Smooth muscle cell (in vitro differentiated cells): ENCODE data around the gene CHCHD5. TPM values are rescaled to one million over a fixed set of nuclear protein-coding genes. Genes with fewer than 3 reads are reported as not detected.

ENCODE experiments used
- DNase-seq: peaks from one replicate; lab custom pipeline; 2025; ENCODE audit not compliant: unreplicated experiment; lab: John Stamatoyannopoulos, UW
- H2AFZ ChIP-seq: fragments of 200-600 bp; sonication (generic); 2 replicates; pipeline ENCODE4 v1.6.0; 2016; ENCODE audit warnings: antibody characterized with exemption, low read depth, mild to moderate bottlenecking
- H3F3A ChIP-seq: fragments of 200-600 bp; sonication (generic); 2 replicates; pipeline ENCODE4 v1.6.0; 2017; ENCODE audit warnings: antibody characterized with exemption, low read depth
- H3K27ac ChIP-seq: fragments of 200-600 bp; sonication (generic); 2 replicates; pipeline ENCODE4 v1.5.1; 2016; ENCODE audit warnings: low read depth, mild to moderate bottlenecking
- H3K27me3 ChIP-seq: fragments of 200-600 bp; sonication (generic); 2 replicates; pipeline ENCODE4 v1.6.1; 2016; ENCODE audit warnings: low read depth, mild to moderate bottlenecking
- H3K36me3 ChIP-seq: fragments of 200-600 bp; sonication (generic); 2 replicates; pipeline ENCODE4 v1.5.1; 2016; ENCODE audit warnings: low read depth
- H3K4me1 ChIP-seq: fragments of 200-600 bp; sonication (generic); 2 replicates; pipeline ENCODE4 v1.5.1; 2016; ENCODE audit warnings: low read depth
- H3K4me2 ChIP-seq: fragments of 200-600 bp; sonication (generic); 2 replicates; pipeline ENCODE4 v1.6.0; 2016; ENCODE audit warnings: mild to moderate bottlenecking
- H3K4me3 ChIP-seq: fragments of 200-600 bp; sonication (generic); 2 replicates; pipeline ENCODE4 v1.5.1; 2016; ENCODE audit warnings: mild to moderate bottlenecking
- H3K79me2 ChIP-seq: fragments of 200-600 bp; sonication (generic); 2 replicates; pipeline ENCODE4 v1.6.0; 2016; ENCODE audit warnings: low read depth, mild to moderate bottlenecking
- H3K9ac ChIP-seq: fragments of 200-600 bp; sonication (generic); 2 replicates; pipeline ENCODE4 v1.6.0; 2016; ENCODE audit warnings: low read depth
- H3K9me3 ChIP-seq: fragments of 200-600 bp; sonication (generic); replicated peaks from 2 replicates; pipeline ENCODE4 v1.5.1; 2016; ENCODE audit warnings: low read depth
- H4K20me1 ChIP-seq: fragments of 200-600 bp; sonication (generic); 2 replicates; pipeline ENCODE4 v1.6.0; 2016; ENCODE audit warnings: low read depth
- WGBS: methylation state at CpG from one replicate; pipeline ENCODE4 v1.1.7; 2016; ENCODE audit warnings: low lambda C conversion rate; 5-methylcytosine and 5-hydroxymethylcytosine counted together
- polyA plus RNA-seq: library from polyadenylated mRNA; unstranded; fragments of >200 nt; fragmentation: Nextera tagmentation; extraction: Ambion mirVana; gene quantifications from 2 replicates; pipeline ENCODE4 v1.2.1, GENCODE V29; 2016
- small RNA-seq: library from RNA; depleted of rRNA; stranded (forward); fragments of <200 nt; gene quantifications from one replicate; pipeline ENCODE3, GENCODE V24; 2014
- total RNA-seq: library from RNA; depleted of rRNA; stranded (reverse); fragments of >200 nt; gene quantifications from 2 replicates; pipeline ENCODE4 v1.2.3, GENCODE V29; 2014
- TF ChIP-seq, protein P1 (sequence below): fragments of 200-600 bp; sonication (generic); IDR thresholded peaks from 2 replicates; pipeline ENCODE4 v1.5.1; 2017; ENCODE audit warnings: borderline replicate concordance, mild to moderate bottlenecking, antibody characterized with exemption; ENCODE audit not compliant: insufficient read depth, poor library complexity, severe bottlenecking

The CHCHD5 gene
- total and polyA plus RNA-seq, 2 experiments from 2014 or later: 14.3 to 56.4 TPM

DNA sequence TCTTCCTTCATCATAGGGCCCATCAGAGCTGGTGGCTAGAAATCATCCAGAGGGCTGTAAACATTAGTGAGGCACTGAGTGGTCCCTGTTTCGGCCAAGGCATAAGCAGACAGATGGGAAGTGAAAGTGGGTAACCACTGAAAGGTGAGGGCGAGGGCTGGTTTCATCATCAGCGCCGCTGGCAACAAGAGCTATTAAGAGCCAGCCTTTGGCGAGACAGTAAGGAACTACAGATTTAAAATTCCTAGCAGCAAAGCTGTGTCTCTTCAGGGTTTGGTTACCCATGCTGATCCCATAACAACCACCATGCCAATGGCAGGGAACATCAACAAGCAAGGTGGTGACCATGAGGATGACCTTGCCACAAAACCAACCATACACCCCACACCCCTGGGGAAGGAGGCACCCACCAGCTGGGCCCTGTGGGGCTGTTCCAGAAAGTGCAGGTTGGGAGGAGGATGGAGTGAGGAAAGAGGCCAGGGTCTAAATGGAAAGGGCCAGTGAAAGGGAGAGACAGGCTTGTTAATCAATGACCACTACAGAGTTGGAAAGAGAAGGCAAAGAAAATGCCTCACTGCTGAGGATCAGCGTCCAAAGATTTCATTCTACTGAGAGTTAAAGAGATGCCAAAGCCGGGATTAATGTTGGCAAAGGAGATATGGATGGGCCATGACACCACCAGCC is 52.3 kb downstream of the CHCHD5 start:
- Histone ChIP-seq H3K79me2 (no peaks in the 10 kb centered on the region), H3K27me3 (no peaks in the 10 kb centered on the region), H3K4me2 (no peak overlapping the region), H3K9ac (no peak overlapping the region), H3K36me3 (no peaks in the 10 kb centered on the region), H3F3A (peaks cover 14% of the 10 kb centered on the region), H3K27ac (no peak overlapping the region), H2AFZ (no peak overlapping the region), H3K4me1 (peaks cover 17% of the 10 kb centered on the region), H3K9me3 (no peaks in the 10 kb centered on the region), H3K4me3 (no peak overlapping the region), H4K20me1 (no peaks in the 10 kb centered on the region)
- WGBS: 88% methylated on average over 7 of the region's 7 CpGs
- TF ChIP-seq, protein P1, sequence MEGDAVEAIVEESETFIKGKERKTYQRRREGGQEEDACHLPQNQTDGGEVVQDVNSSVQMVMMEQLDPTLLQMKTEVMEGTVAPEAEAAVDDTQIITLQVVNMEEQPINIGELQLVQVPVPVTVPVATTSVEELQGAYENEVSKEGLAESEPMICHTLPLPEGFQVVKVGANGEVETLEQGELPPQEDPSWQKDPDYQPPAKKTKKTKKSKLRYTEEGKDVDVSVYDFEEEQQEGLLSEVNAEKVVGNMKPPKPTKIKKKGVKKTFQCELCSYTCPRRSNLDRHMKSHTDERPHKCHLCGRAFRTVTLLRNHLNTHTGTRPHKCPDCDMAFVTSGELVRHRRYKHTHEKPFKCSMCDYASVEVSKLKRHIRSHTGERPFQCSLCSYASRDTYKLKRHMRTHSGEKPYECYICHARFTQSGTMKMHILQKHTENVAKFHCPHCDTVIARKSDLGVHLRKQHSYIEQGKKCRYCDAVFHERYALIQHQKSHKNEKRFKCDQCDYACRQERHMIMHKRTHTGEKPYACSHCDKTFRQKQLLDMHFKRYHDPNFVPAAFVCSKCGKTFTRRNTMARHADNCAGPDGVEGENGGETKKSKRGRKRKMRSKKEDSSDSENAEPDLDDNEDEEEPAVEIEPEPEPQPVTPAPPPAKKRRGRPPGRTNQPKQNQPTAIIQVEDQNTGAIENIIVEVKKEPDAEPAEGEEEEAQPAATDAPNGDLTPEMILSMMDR: no peak
- DNase-seq: no peak

DNA sequence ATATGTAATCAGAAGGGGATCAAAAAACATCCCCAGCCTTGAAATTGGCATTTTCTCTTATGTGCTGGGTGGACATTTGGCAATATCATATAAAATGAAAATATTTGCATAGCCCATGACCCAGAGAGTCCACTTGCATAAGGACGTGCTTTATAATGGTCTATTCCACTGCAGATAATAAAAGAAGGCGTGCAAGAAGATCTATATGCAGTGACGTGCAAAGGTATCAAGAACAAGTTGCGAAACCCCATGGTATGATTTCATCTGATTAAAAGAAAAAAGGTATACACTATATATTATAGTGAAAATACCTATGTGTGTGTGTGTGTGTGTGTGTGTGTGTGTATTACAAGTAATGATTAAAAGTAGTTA is 52.9 kb downstream of the CHCHD5 start:
- 95% methylated on average over 4 of the region's 4 CpGs for whole genome bisulfite sequencing
- Histone ChIP-seq H3K4me1 (peaks cover 12% of the 10 kb centered on the region), H3K79me2 (no peaks in the 10 kb centered on the region), H2AFZ (no peak overlapping the region), H3K9me3 (no peaks in the 10 kb centered on the region), H3K9ac (no peak overlapping the region), H3K4me2 (no peak overlapping the region), H3F3A (peaks cover 19% of the 10 kb centered on the region), H3K27ac (no peak overlapping the region), H3K27me3 (no peaks in the 10 kb centered on the region), H4K20me1 (no peaks in the 10 kb centered on the region), H3K36me3 (no peaks in the 10 kb centered on the region), H3K4me3 (no peak overlapping the region)
- no peak for DNase-seq
- TF ChIP-seq, protein P1: no peak

Small RNA genes within 50 kb of the gene (small RNA-seq; reads per million reads assigned to genes)
- not detected for gene RF00019

Other genes with a start within 250 kb of the CHCHD5 start
- 10.2 and 13.1 TPM in 2 replicates for gene RGPD8, start 151.0 kb upstream of the CHCHD5 start, total RNA-seq
- 1.1 and 1.3 TPM in 2 replicates for gene RGPD8, start 151.0 kb upstream of the CHCHD5 start, polyA plus RNA-seq
- 27.2 and 33.2 TPM in 2 replicates for gene TTL, start 102.5 kb upstream of the CHCHD5 start, total RNA-seq
- gene TTL, start 102.5 kb upstream of the CHCHD5 start, polyA plus RNA-seq: 22.4 and 36.7 TPM in 2 replicates
- gene POLR1B, start 42.1 kb upstream of the CHCHD5 start, total RNA-seq: 12.5 and 16.9 TPM in 2 replicates
- gene POLR1B, start 42.1 kb upstream of the CHCHD5 start, polyA plus RNA-seq: 7.4 and 7.6 TPM in 2 replicates
- gene SLC20A1, start 61.3 kb downstream of the CHCHD5 start, total RNA-seq: 96.0 and 106 TPM in 2 replicates
- gene SLC20A1, start 61.3 kb downstream of the CHCHD5 start, polyA plus RNA-seq: 77.2 and 93.4 TPM in 2 replicates
- not detected in 2 replicates for gene NT5DC4, start 136.4 kb downstream of the CHCHD5 start, total RNA-seq
- not detected in 2 replicates for gene NT5DC4, start 136.4 kb downstream of the CHCHD5 start, polyA plus RNA-seq
- gene CKAP2L, start 180.0 kb downstream of the CHCHD5 start, total RNA-seq: 7.8 and 16.7 TPM in 2 replicates
- gene CKAP2L, start 180.0 kb downstream of the CHCHD5 start, polyA plus RNA-seq: 5.1 and 6.6 TPM in 2 replicates
- 3.4 and 6.4 TPM in 2 replicates for gene IL1A, start 199.9 kb downstream of the CHCHD5 start, total RNA-seq
- 1.4 and 5.1 TPM in 2 replicates for gene IL1A, start 199.9 kb downstream of the CHCHD5 start, polyA plus RNA-seq